ENCODE data around the gene ZMIZ1. TPM values are rescaled to one million over a fixed set of nuclear protein-coding genes. Genes with fewer than 3 reads are reported as not detected.

ZMIZ1 gene
- total RNA-seq, 4 donors from 2014 or later, result 18.7 to 188 (median 36.7) TPM

DNA sequence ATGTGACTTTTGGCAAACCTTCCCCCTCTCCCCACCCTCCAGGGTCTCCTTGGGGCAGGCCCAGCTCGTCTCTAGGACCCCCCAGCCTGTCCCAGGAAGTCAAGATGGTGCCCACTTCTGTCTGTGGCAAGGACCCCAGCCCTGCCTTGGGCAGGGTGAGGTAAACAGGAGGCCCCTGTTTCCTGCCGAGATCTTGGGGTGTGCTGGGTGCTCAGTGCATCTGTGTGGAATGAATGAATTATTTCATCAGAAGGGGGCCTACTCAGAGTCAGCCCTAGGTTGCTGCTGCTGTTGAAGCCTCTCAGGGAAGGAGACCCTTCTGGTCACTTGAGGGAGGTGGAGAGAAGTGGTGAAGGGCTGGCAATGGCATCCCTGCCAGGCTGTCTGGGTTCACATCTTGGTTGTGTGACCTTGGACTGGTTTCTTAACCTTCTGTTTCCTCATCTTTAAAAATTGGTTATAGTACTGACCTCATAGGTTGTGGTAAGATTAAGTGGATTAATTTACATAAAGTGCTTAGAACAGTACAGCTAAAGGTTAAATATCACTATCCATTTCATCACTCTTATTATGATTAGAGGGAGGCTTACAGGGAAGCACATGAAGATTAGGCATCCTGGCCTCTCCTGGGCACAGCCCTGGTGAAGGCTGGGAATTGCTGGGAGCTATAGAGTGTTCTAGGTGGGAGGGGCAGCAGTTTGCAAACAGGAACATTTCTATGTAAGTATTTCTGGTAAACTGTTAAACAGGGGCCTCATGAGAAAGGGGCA is 67.7 kb downstream of the ZMIZ1 start:
- TF ChIP-seq POLR2A (IDR thresholded peaks at IDR 0.05) (no peak), CTCF (IDR thresholded peaks at IDR 0.05) (no peak)
- intact Hi-C loops (cut with DNase I; ENCODE audit: low total_unique reads), result no loop called here
- no peaks in the 10 kb centered on the region for H3K36me3 ChIP-seq
- no peak for DNase-seq
- peaks cover 40 to 41% of the 10 kb centered on the region in 2 donors for H3K4me1 ChIP-seq
- no peaks in the 10 kb centered on the region for H3K9me3 ChIP-seq
- no peak overlapping the region for H3K4me3 ChIP-seq
- peak overlapping the region; percentile 93 to 94 for H3K27ac ChIP-seq
- no peaks in the 10 kb centered on the region for H3K27me3 ChIP-seq

- Histone ChIP-seq H3K27ac (peak overlapping the region; percentile 93 to 94), H3K27me3 (no peaks in the 10 kb centered on the region), H3K4me1 (peaks cover 44 to 45% of the 10 kb centered on the region in 2 donors), H3K36me3 (no peaks in the 10 kb centered on the region), H3K4me3 (no peak overlapping the region), H3K9me3 (no peaks in the 10 kb centered on the region)
- no peak for DNase-seq
- TF ChIP-seq POLR2A (IDR thresholded peaks at IDR 0.05) (no peak), CTCF (IDR thresholded peaks at IDR 0.05) (no peak)
- intact Hi-C loops (cut with DNase I; ENCODE audit: low total_unique reads), result no loop called here
Observed at GRCh38 chr10:79137300-79137756, 68.6 kb downstream of the ZMIZ1 start.

- Histone ChIP-seq H3K27ac (peak overlapping the region; percentile 93 to 94), H3K4me3 (no peak overlapping the region), H3K36me3 (no peaks in the 10 kb centered on the region), H3K4me1 (peaks cover 44 to 45% of the 10 kb centered on the region in 2 donors), H3K27me3 (no peaks in the 10 kb centered on the region), H3K9me3 (no peaks in the 10 kb centered on the region)
- DNase-seq, result no peak
- TF ChIP-seq CTCF (IDR thresholded peaks at IDR 0.05) (no peak), POLR2A (IDR thresholded peaks at IDR 0.05) (no peak)
- intact Hi-C loops (cut with DNase I; ENCODE audit: low total_unique reads), result no loop called here
Observed at GRCh38 chr10:79137826-79138225, 69.1 kb downstream of the ZMIZ1 start.

- Histone ChIP-seq H3K4me1 (peaks cover 44 to 45% of the 10 kb centered on the region in 2 donors), H3K36me3 (no peaks in the 10 kb centered on the region), H3K27ac (peak overlapping the region; percentile 93 to 94), H3K9me3 (no peaks in the 10 kb centered on the region), H3K27me3 (no peaks in the 10 kb centered on the region), H3K4me3 (no peak overlapping the region)
- DNase-seq, result no peak
- TF ChIP-seq CTCF (IDR thresholded peaks at IDR 0.05) (no peak), POLR2A (IDR thresholded peaks at IDR 0.05) (no peak)
- intact Hi-C loops (cut with DNase I; ENCODE audit: low total_unique reads), result no loop called here
Observed at GRCh38 chr10:79138449-79139123, 69.8 kb downstream of the ZMIZ1 start.
